ENCODE measurements around the gene ERRFI1. TPM values are rescaled to one million over a fixed set of nuclear protein-coding genes. Genes with fewer than 3 reads are reported as not detected.

Gene ERRFI1
- total and polyA plus RNA-seq, 2 of the 8 experiments (the other 6 are each of a cell fraction or from before 2014, with no cell fraction given): 23.4 to 46.1 TPM

DNA sequence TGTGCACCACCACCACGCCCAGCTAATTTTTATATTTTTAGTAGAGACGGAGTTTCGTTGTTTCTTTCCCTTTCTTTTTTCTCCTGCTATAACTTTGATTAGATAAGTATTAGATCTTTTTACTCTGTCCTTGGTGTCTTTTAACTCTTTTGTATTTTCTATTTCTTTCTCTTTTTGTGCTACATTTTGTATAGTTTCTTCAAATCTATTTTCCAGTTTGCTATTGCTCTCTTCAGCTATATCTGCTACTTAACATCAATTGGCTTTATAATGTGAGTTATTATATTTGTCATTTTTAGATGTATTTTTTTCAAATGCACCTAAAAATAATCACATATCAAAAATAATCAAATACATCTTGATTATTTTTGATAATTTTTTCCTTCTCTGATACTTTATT, 16.0 kb upstream of the ERRFI1 start:
- CTCF ChIA-PET (ENCODE audit: partially characterized antibody): interaction anchor here (1.2 to 2.1 kb wide), 3 partner anchors 10 to 272 kb away, joined by 3 to 5 read pairs (median 3); no protein-coding TSS in a partner anchor
- H3K4me1 ChIP-seq (replicated peaks in 1 of 4; ENCODE audit: control insufficient read depth in 3 of 4, insufficient read depth in 4 of 4, low read length in 3 of 4): no peaks in the 10 kb centered on the region
- H3K79me1 ChIP-seq (ENCODE audit: low read depth, low read length): no peaks in the 10 kb centered on the region
- H3K4ac ChIP-seq (replicated peaks; ENCODE audit: insufficient read length, low read depth, low read length): no peak overlapping the region
- H2BK12ac ChIP-seq (ENCODE audit: low read depth, low read length): no peak overlapping the region
- no peak overlapping the region for H2AFZ ChIP-seq (ENCODE audit: low read length)
- no peak overlapping the region for H3K18ac ChIP-seq (ENCODE audit: extremely low read depth, low read length)
- peaks cover 3 to 6% of the 10 kb centered on the region in 2 experiments; a peak in 1 of 4 replicates for H3K9me3 ChIP-seq (ENCODE audit: insufficient read depth in 2 of 2, low read depth in 1 of 2, low read length in 1 of 2)
- H4K5ac ChIP-seq (ENCODE audit: insufficient read length, low read depth, low read length): no peak overlapping the region
- POLR2A ChIA-PET (ENCODE audit: partially characterized antibody): no interaction called here
- H2AK5ac ChIP-seq (ENCODE audit: low read depth, low read length): no peak overlapping the region
- H3K36me3 ChIP-seq (ENCODE audit: control insufficient read depth in 2 of 4, insufficient read depth in 4 of 4, low read length in 3 of 4): no peaks in the 10 kb centered on the region
- H3K79me2 ChIP-seq (ENCODE audit: control insufficient read depth in 1 of 2, insufficient read depth in 2 of 2, low read length in 2 of 2): no peaks in the 10 kb centered on the region
- DNase-seq (ENCODE audit: low read depth in 1 of 2, low spot score in 2 of 2): no peak
- H3K23me2 ChIP-seq (ENCODE audit: low read depth, low read length): no peaks in the 10 kb centered on the region; the same call in 1 of the 2 replicates
- H4K8ac ChIP-seq (ENCODE audit: extremely low read depth, insufficient read depth, low read length): no peak overlapping the region
- H3K27ac ChIP-seq (ENCODE audit: low read depth, low read length): no peak overlapping the region
- no peak overlapping the region for H3K14ac ChIP-seq (ENCODE audit: insufficient read length)
- no peak overlapping the region for H4K91ac ChIP-seq (replicated peaks; ENCODE audit: insufficient read length, low read length)
- H2BK5ac ChIP-seq (ENCODE audit: low read depth, low read length): no peak overlapping the region
- FAIRE-seq: no peak
- H3K9ac ChIP-seq (replicated peaks in 1 of 4; ENCODE audit: extremely low read depth in 1 of 4, low read depth in 3 of 4, low read length in 3 of 4): no peak overlapping the region
- no peak overlapping the region for H2BK20ac ChIP-seq (ENCODE audit: low read length)
- H3K27me3 ChIP-seq (replicated peaks in 1 of 4; ENCODE audit: control insufficient read depth in 3 of 4, extremely low read depth in 1 of 4, insufficient read depth in 3 of 4, low read length in 3 of 4): no peaks in the 10 kb centered on the region
- no peak overlapping the region for H2BK15ac ChIP-seq (ENCODE audit: low read length)
- WGBS, 2 experiments (ENCODE audit: extremely low coverage in 1 of 2, insufficient coverage in 1 of 2, insufficient read length in 1 of 2, insufficient replicate concordance in 2 of 2, low coverage in 1 of 2, low lambda C conversion rate in 2 of 2, missing lambda C conversion rate in 1 of 2): 85% methylated on average over 3 of the region's 3 CpGs; no CpG with 5 or more reads in 1 of the 2 experiments
- H3K4me3 ChIP-seq (ENCODE audit: extremely low read depth in 1 of 4, insufficient read depth in 2 of 4, low read depth in 3 of 4, low read length in 4 of 4): no peak overlapping the region
- no peak overlapping the region for H3K23ac ChIP-seq (ENCODE audit: insufficient read length)
- H3K4me2 ChIP-seq (ENCODE audit: insufficient read depth in 1 of 2, low read depth in 2 of 2, low read length in 2 of 2): no peak overlapping the region
- no peak overlapping the region for H3K56ac ChIP-seq (replicated peaks; ENCODE audit: insufficient read length, low read depth, low read length)
- H4K20me1 ChIP-seq (replicated peaks in 1 of 2; ENCODE audit: control insufficient read depth in 1 of 2, insufficient read depth in 2 of 2, low read length in 2 of 2): no peaks in the 10 kb centered on the region
- no peak overlapping the region for H2BK120ac ChIP-seq (replicated peaks; ENCODE audit: low read depth, low read length)
- TF ChIP-seq CBX8 (IDR thresholded peaks at IDR 0.05; ENCODE audit: borderline replicate concordance, low read depth, low read length) (no peak), JUND (IDR thresholded peaks at IDR 0.05; ENCODE audit: low read length) (no peak)

All from H1 (cell line).